Raji (cell line): ENCODE results near the gene IL9R.

ENCODE experiments used
- POLR2A ChIP-seq: IDR thresholded peaks from 2 replicates; pipeline ENCODE4 v1.6.1; 2011; ENCODE audit warnings: low read depth, low read length, control low read depth; ENCODE audit not compliant: insufficient read depth

The IL9R gene

GRCh38 chrX:155997436-155997835 lies at the start of gene IL9R:
TSS of gene IL9R (plus strand) at chrX:155997696. CDS start at chrX:155997760, 64 bp downstream.
- no peak for TF ChIP-seq POLR2A

GRCh38 chrX:155949098-155949497 lies 48.4 kb upstream of the IL9R start:
- TF ChIP-seq POLR2A, result no peak

- no peak for TF ChIP-seq POLR2A
Observed at GRCh38 chrX:155951237-155951789, 46.2 kb upstream of the IL9R start.

- no peak for TF ChIP-seq POLR2A
Observed at GRCh38 chrX:155953055-155953454, 44.4 kb upstream of the IL9R start.

GRCh38 chrX:155954793-155955192 lies 42.7 kb upstream of the IL9R start:
- no peak for TF ChIP-seq POLR2A

GRCh38 chrX:155956099-155956498 lies 41.4 kb upstream of the IL9R start:
- TF ChIP-seq POLR2A, result no peak

- no peak for TF ChIP-seq POLR2A
Observed at GRCh38 chrX:155956649-155957048, 40.8 kb upstream of the IL9R start.

- no peak for TF ChIP-seq POLR2A
Observed at GRCh38 chrX:155957843-155958242, 39.7 kb upstream of the IL9R start.

- TF ChIP-seq POLR2A, result no peak
Observed at GRCh38 chrX:155959018-155959587, 38.4 kb upstream of the IL9R start.

GRCh38 chrX:155962906-155963305 lies 34.6 kb upstream of the IL9R start:
- TF ChIP-seq POLR2A, result no peak

GRCh38 chrX:155966876-155967275 lies 30.6 kb upstream of the IL9R start:
- TF ChIP-seq POLR2A, result no peak

- no peak for TF ChIP-seq POLR2A
Observed at GRCh38 chrX:155967653-155968325, 29.7 kb upstream of the IL9R start.

- no peak for TF ChIP-seq POLR2A
Observed at GRCh38 chrX:155968326-155968661, 29.2 kb upstream of the IL9R start.

GRCh38 chrX:155968791-155969190 lies 28.7 kb upstream of the IL9R start:
- TF ChIP-seq POLR2A, result no peak

GRCh38 chrX:155983326-155983725 lies 14.2 kb upstream of the IL9R start:
- TF ChIP-seq POLR2A, result no peak

GRCh38 chrX:155985208-155985607 lies 12.3 kb upstream of the IL9R start:
- no peak for TF ChIP-seq POLR2A

- TF ChIP-seq POLR2A, result no peak
Observed at GRCh38 chrX:155988859-155989258, 8.6 kb upstream of the IL9R start.

- no peak for TF ChIP-seq POLR2A
Observed at GRCh38 chrX:155993421-155993820, 4.1 kb upstream of the IL9R start.
